Activated CD4-positive, alpha-beta T cell treated with anti-CD3 and anti-CD28 coated beads for 48 hours (primary cell): ENCODE results near the gene SRGAP3.

Experiments used
- DNase-seq: peaks from one replicate; pipeline ENCODE4 v3.0.0-alpha.2; 2020

The SRGAP3 gene

GRCh38 chr3:9075762-9076161 is 173.7 kb downstream of the SRGAP3 start:
- DNase-seq = no peak

- no peak for DNase-seq
These were observed 175.4 kb downstream of the SRGAP3 start for GRCh38 chr3:9074079-9074478.

DNA sequence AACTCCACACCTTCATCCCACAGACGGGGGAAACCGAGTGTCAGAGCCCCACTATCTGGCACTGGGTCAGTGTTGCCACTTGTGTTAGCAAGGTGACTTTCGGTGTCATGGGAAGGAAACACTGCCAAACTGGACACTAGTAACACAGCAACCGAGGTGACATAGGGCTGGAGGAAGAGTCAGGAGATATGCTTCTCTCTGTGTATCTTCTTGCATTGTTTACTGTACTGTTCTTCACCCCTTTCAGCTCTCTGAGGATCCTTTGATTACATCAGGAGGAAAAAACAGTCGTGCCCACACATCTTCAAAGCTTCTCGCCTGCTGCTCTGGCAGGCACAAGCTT is 176.8 kb downstream of the SRGAP3 start:
- no peak for DNase-seq

- DNase-seq = no peak
These were observed 177.3 kb downstream of the SRGAP3 start for GRCh38 chr3:9071936-9072666.

- no peak for DNase-seq
These were observed 178.5 kb downstream of the SRGAP3 start for GRCh38 chr3:9070961-9071360.

DNA sequence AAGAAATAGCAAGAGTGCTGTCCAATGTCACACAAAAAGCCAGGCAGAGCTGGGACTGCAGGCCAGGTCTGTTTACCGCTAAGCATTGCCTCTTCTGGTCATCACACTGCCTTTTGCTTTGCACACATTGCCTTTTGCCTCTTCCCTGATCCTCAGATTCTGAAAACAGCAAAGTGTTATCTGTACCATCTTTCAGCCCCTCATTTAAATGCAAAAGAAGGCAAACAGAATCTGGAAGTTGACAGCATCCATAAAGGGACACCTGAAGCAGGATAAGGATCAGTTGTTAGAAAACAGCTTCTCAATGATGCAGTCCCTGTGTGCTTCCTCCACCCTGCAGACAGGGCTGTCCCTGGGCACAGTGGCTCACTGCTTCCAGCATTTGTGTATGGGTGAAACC is 179.5 kb downstream of the SRGAP3 start:
- no peak for DNase-seq

GRCh38 chr3:9068051-9068450 is 181.4 kb downstream of the SRGAP3 start:
- no peak for DNase-seq

DNA sequence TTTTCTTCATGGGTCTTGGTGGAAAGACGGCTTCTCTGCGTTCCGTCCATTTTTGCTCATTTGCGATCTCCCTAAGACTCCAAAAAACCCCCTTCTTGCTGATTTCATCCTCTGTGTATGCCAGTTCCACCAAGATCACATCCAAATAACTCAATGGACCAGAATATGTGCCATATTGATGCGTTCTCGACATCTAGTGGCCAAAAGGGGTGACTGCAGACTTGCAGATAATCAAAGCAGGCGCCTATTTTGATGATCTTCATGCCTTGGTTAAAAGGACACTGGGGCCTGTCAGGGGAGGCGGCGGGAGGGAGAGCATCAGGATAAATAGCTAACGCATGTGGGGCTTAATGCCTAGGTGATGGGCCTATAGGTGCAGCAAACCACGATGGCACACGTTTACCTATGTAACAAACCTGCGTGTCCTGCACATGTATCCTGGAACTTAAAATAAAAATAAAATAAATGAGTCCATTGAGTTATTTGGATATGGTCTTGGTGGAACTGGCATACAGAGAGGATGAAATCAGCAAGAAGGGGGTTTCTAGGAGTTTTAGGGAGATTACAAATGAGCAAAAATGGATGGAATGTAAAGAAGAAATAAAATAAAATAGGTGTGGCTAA is 182.0 kb downstream of the SRGAP3 start:
- peak; percentile 52 for DNase-seq

DNA sequence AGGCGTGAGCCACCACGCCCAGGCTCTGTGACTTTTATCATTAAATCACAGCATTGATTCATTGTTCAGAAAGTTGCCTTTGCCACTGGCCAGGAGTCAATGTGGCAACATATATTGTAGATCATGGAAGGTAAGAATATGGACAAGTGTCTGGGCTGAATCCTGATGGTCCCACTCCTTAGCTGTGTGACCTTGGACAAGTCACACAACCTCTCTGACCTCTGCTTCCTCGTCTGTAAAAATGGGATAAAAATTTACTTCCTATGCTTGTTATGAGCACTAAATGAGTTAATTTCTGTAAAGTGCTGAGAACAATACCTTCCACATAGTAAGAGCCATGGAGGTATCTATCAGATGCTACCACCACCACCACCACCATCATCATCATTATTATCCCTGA is 182.7 kb downstream of the SRGAP3 start:
- no peak for DNase-seq

GRCh38 chr3:9066141-9066540 is 183.3 kb downstream of the SRGAP3 start:
- DNase-seq = no peak

GRCh38 chr3:9064850-9065249 is 184.6 kb downstream of the SRGAP3 start:
- DNase-seq = no peak

DNA sequence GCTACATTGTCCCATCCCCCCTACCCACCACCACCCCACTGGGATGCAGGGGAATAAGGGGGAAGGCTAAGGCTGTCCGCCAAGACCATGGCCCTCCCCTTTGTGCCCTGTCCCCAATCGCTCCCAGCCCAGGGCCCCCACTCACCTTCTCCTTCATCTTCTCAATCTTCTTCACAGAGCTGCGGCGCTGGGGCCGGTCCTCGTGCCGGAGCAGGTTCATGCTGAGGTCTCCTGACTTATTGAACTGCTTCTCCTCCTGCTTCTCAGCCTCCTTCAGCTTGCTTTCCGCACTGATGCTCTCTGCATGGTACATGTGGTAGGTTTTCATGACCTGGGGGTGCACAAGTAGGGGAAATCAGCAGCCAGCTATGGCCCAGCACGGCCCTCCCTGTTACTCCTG is 185.2 kb downstream of the SRGAP3 start:
- DNase-seq = no peak

GRCh38 chr3:9062570-9062969 is 186.9 kb downstream of the SRGAP3 start:
- no peak for DNase-seq

DNA sequence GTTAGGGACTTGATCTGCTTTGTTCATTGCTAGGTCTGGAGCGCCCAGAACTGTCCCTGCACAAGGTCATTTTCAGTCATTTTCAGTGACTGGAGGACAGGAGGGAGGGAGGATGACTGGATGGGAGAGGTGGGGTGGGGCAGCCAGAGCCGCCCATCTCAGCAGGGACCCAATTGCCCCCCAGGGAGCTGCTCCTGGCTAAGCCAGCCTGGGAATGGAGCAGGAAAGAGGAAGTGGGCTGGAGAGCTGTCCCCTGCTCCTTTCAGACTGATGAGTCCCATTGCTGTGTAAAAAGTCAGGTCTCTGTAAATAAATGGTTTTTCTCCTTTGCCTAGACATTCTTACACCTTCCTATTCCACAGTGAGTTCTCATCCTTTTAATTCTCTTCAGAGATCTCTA is 187.8 kb downstream of the SRGAP3 start:
- DNase-seq = no peak

DNA sequence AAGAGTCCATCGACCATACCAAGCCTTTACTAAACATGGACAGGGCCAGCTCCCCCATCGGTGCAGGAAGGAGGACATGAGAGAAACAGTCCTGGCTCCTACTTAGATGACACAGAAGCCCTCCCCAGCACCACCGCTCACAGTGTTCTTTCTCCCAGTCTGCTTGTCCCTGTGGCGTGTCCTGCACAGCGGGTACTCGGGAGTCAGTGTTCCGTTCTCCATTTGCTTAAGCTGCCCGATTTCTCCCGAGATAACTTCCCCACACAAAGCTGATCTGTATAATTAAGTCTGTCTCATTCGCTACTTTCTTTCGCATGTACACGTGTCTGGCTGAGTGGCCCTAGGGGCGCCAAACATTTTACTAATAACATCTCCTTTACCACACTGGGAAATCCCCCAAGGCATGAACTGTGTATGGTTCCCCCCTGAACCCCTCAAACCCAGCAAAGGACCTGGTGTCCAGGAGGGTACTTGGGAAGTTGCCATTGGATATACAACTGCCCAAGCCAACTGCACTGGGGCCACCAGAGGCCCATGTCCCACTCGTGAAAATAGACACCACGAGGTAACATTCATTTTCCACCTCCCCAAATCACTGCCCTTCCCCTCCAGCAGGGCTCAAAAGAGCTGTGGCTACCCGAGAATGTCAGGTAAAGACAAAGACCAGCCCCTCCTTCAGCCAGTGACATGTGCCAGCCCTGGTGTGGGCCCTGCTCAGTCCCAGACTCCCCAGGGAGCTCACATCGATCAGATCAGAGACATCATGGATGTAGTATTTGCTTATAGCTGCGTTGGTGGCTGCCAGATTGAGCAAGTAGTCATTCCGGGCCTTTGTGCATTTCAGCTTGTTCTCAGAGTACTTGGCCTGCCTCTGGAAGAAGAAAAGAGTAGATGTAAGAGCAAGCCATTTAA is 189.7 kb downstream of the SRGAP3 start:
- no peak for DNase-seq

DNA sequence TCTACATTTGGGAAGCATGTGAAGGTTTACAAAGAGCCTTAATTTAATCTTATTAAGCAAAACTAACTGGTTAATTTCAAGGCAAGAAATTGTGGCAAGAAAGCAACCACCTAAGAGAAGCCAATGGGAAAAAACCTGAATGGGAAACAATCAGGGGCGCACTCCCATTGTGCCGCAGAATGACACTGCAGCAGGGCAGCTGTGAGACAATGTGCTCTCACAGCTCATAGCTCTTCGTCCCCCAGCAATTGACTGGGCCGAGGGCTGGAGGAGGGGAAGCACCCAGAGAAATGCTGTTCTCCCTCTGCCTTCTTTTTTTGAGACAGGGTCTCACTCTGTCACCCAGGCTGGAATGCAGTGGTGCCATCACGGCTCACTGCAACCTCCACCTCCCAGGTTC is 192.9 kb downstream of the SRGAP3 start:
- DNase-seq = no peak

- DNase-seq = no peak
These were observed 201.7 kb downstream of the SRGAP3 start for GRCh38 chr3:9047452-9048346.

DNA sequence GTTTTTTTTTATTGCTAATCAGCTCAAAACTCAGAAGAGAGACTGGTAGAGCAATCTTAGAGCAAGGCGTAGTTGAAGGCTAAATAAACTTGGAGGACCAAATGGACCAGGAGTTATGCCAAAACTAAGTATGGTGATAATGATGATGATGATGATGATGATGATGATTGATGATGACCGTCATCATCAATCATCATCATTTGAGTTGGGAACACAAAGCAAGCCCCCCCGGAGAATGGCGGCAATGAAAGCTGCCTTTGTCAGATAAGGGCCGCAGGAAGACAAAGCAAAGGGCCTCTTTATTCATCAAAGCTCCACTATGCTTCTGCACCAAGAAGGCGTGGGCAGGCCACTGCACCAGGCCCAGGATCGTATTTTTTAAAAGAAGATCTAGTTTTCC is 204.1 kb downstream of the SRGAP3 start:
- DNase-seq = no peak

- no peak for DNase-seq
These were observed 206.4 kb downstream of the SRGAP3 start for GRCh38 chr3:9043063-9043462.

DNA sequence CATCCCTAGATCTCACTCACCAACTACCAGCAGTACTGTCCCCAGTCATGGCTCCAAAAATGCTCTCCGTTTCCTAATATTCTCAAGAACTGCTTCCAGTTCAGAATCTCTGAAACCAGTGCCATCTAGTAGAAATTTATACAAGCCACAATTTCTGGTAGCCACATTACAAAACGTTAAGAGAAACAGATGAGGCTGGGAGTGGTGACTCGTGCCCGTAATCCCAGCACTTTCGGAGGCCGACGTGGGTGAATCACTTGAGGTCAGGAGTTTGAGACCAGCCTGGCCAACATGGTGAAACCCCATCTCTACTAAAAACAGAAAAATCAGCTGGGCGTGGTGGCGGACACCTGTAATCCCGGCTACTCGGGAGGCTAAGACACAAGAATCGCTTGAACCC is 207.8 kb downstream of the SRGAP3 start:
- DNase-seq = no peak

DNA sequence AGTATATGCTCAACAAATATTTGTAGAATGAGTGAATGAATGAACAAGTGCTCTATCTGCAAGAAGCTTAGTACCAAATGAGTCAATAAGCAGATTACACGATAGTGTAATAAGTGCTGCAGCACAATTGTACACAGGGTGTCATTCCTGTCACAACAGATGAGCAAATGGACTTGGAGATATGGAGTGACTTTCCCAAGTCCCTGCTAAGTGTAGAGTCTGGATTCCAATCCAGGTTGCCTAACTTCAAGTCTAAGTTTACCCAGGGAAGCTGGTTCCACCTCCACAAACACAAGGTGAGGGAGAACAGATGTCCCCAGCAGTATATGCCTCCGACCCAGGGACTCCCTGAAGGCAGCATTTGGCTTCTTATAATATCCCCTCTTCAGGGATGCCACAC is 208.4 kb downstream of the SRGAP3 start:
- no peak for DNase-seq

DNA sequence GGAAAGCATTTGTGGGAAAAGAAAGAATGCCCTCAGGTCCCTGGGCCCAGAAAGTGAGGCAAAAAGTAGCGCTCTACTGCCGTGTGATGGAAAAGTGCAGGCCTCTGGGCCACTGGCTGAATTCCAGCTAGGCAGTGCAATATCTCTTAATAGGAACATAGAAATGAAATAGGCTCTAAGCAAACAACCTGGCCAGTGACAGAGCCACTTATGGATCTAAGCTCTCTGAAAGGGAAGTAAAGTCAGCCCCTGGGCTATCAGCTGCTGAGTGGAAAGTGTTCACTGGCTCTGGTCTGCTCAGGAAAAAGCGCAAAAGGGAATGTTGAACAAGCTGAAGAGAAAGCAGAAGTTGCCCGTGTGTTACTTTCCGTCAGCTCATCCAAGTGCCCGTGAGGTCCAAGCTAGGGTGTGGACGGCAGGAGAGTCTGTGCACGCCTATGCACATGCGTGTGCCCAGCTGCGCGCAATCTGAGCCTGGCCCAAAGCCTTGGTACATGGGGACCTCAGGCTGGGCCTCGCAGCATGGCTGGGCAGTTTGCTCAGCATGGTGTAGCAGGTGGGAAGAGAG is 212.2 kb downstream of the SRGAP3 start:
- DNase-seq = no peak
